H1 (cell line): ENCODE results near the gene OR4C6. TPM values are rescaled to one million over a fixed set of nuclear protein-coding genes. Genes with fewer than 3 reads are reported as not detected.

Experiments used
- CTCF ChIA-PET: fragments of 300-600 bp; sonication (Branson Sonifier 250); formaldehyde crosslinking; loops from one replicate; lab custom pipeline; 2021; ENCODE audit not compliant: partially characterized antibody; lab: Charles Lee
- POLR2A ChIA-PET: fragments of 300-600 bp; sonication (Branson Sonifier 250); formaldehyde crosslinking; loops from one replicate; lab custom pipeline; 2021; ENCODE audit warnings: inconsistent platforms; ENCODE audit not compliant: partially characterized antibody; lab: Charles Lee
- DNase-seq, 2 experiments: peaks; one replicate each; pipeline versions ENCODE4 v3.0.0 to v3.0.0-alpha.2; 2010 to 2022; ENCODE audit warnings: low spot score in 2 of 2, low read depth in 1 of 2, mixed read lengths in 1 of 2
- FAIRE-seq: peaks from 2 replicates; lab custom pipeline; 2011; peaks lifted over from hg19 to GRCh38; lab: Jason Lieb, UNC
- H2AFZ ChIP-seq: 2 replicates; pipeline ENCODE4 v1.8.1; 2012; ENCODE audit warnings: low read length, inconsistent platforms
- H2AK5ac ChIP-seq: 2 replicates; pipeline ENCODE4 v1.6.1; 2013; ENCODE audit warnings: low read depth, low read length
- H2BK120ac ChIP-seq: replicated peaks from 2 replicates; pipeline ENCODE3; 2013; ENCODE audit warnings: low read depth, low read length, inconsistent platforms
- H2BK12ac ChIP-seq: 2 replicates; pipeline ENCODE4 v1.6.1; 2013; ENCODE audit warnings: low read depth, low read length
- H2BK15ac ChIP-seq: 2 replicates; pipeline ENCODE4 v1.6.1; 2013; ENCODE audit warnings: low read length
- H2BK20ac ChIP-seq: 2 replicates; pipeline ENCODE4 v1.6.1; 2013; ENCODE audit warnings: low read length
- H2BK5ac ChIP-seq: 2 replicates; pipeline ENCODE4 v1.6.1; 2013; ENCODE audit warnings: low read depth, low read length
- H3K14ac ChIP-seq: 2 replicates; pipeline ENCODE4 v1.6.1; 2013; ENCODE audit warnings: inconsistent platforms; ENCODE audit not compliant: insufficient read length
- H3K18ac ChIP-seq: 2 replicates; pipeline ENCODE4 v1.6.1; 2013; ENCODE audit warnings: low read length; ENCODE audit errors: extremely low read depth
- H3K23ac ChIP-seq: 2 replicates; pipeline ENCODE4 v1.6.1; 2013; ENCODE audit warnings: inconsistent platforms; ENCODE audit not compliant: insufficient read length
- H3K23me2 ChIP-seq: 2 replicates; pipeline ENCODE4 v1.6.1; 2013; ENCODE audit warnings: low read depth, low read length
- H3K27ac ChIP-seq: 2 replicates; pipeline ENCODE4 v1.6.1; 2011; ENCODE audit warnings: low read depth, low read length, inconsistent platforms
- H3K27me3 ChIP-seq, 4 experiments: replicated peaks in 1 of 4; 1 replicate in 1 of 4; 2 replicates in 3 of 4; pipeline versions ENCODE4 v1.6.1 to v1.8.1; 2011 to 2013; ENCODE audit warnings: low read length in 3 of 4, mild to moderate bottlenecking in 3 of 4, inconsistent platforms in 2 of 4, mixed read lengths in 2 of 4, moderate library complexity in 1 of 4; ENCODE audit not compliant: control insufficient read depth in 3 of 4, insufficient read depth in 3 of 4; ENCODE audit errors: extremely low read depth in 1 of 4
- H3K36me3 ChIP-seq, 4 experiments: 2 replicates each; pipeline versions ENCODE4 v1.6.1 to v1.8.1; 2011 to 2013; ENCODE audit warnings: mild to moderate bottlenecking in 4 of 4, low read length in 3 of 4, moderate library complexity in 2 of 4, control low read depth in 1 of 4, inconsistent platforms in 1 of 4; ENCODE audit not compliant: insufficient read depth in 4 of 4, control insufficient read depth in 2 of 4
- H3K4ac ChIP-seq: replicated peaks from 2 replicates; pipeline ENCODE3; 2013; ENCODE audit warnings: low read length, low read depth, mixed read lengths, inconsistent platforms; ENCODE audit not compliant: insufficient read length
- H3K4me1 ChIP-seq, 4 experiments: replicated peaks in 1 of 4; 1 replicate in 1 of 4; 2 replicates in 3 of 4; pipeline versions ENCODE4 v1.6.1 to v1.8.1; 2011 to 2013; ENCODE audit warnings: low read length in 3 of 4, inconsistent platforms in 2 of 4, mixed read lengths in 1 of 4; ENCODE audit not compliant: insufficient read depth in 4 of 4, control insufficient read depth in 3 of 4
- H3K4me2 ChIP-seq, 2 experiments: 2 replicates each; pipeline versions ENCODE4 v1.6.1 to v1.8.1; 2011 to 2013; ENCODE audit warnings: low read depth in 2 of 2, low read length in 2 of 2, control low read depth in 1 of 2, inconsistent platforms in 1 of 2, mild to moderate bottlenecking in 1 of 2; ENCODE audit not compliant: insufficient read depth in 1 of 2
- H3K4me3 ChIP-seq, 4 experiments: fragments of 200-600, 300-600 bp in 1 of 4; sonication (generic), shearing (Covaris generic), sonication (Bioruptor Twin) in 1 of 4; 2 replicates each; pipeline versions ENCODE4 v1.5.1 to v1.8.1; 2011 to 2016; ENCODE audit warnings: low read length in 4 of 4, low read depth in 3 of 4, control low read depth in 2 of 4, inconsistent platforms in 2 of 4, mild to moderate bottlenecking in 2 of 4, mixed read lengths in 1 of 4, moderate library complexity in 1 of 4; ENCODE audit not compliant: insufficient read depth in 2 of 4; ENCODE audit errors: extremely low read depth in 1 of 4
- H3K56ac ChIP-seq: replicated peaks from 2 replicates; pipeline ENCODE3; 2013; ENCODE audit warnings: low read depth, mild to moderate bottlenecking, mixed read lengths, low read length, inconsistent platforms; ENCODE audit not compliant: insufficient read length
- H3K79me1 ChIP-seq: 2 replicates; pipeline ENCODE4 v1.6.1; 2013; ENCODE audit warnings: low read depth, low read length, control low read depth
- H3K79me2 ChIP-seq, 2 experiments: 2 replicates each; pipeline versions ENCODE4 v1.6.1 to v1.8.1; 2012 to 2013; ENCODE audit warnings: low read length in 2 of 2, mild to moderate bottlenecking in 2 of 2, inconsistent platforms in 1 of 2; ENCODE audit not compliant: insufficient read depth in 2 of 2, control insufficient read depth in 1 of 2
- H3K9ac ChIP-seq, 4 experiments: replicated peaks in 1 of 4; 1 replicate in 1 of 4; 2 replicates in 3 of 4; pipeline versions ENCODE4 v1.6.1 to v1.8.1; 2011 to 2013; ENCODE audit warnings: low read depth in 3 of 4, low read length in 3 of 4, control low read depth in 2 of 4, mild to moderate bottlenecking in 2 of 4, moderate library complexity in 2 of 4, inconsistent platforms in 1 of 4; ENCODE audit errors: extremely low read depth in 1 of 4
- H3K9me3 ChIP-seq, 2 experiments: 2 replicates each; pipeline versions ENCODE4 v1.6.1 to v1.8.1; 2012 to 2013; ENCODE audit warnings: mild to moderate bottlenecking in 2 of 2, moderate library complexity in 2 of 2, control low read depth in 1 of 2, inconsistent platforms in 1 of 2, low read depth in 1 of 2, low read length in 1 of 2, mixed read lengths in 1 of 2; ENCODE audit not compliant: insufficient read depth in 2 of 2
- H4K20me1 ChIP-seq, 2 experiments: replicated peaks in 1 of 2; 2 replicates each; pipeline versions ENCODE3 to v1.8.1; 2011 to 2013; ENCODE audit warnings: inconsistent platforms in 2 of 2, low read length in 2 of 2, mild to moderate bottlenecking in 1 of 2; ENCODE audit not compliant: insufficient read depth in 2 of 2, control insufficient read depth in 1 of 2
- H4K5ac ChIP-seq: 2 replicates; pipeline ENCODE4 v1.6.1; 2013; ENCODE audit warnings: low read length, low read depth, mixed read lengths, inconsistent platforms; ENCODE audit not compliant: insufficient read length
- H4K8ac ChIP-seq: 2 replicates; pipeline ENCODE4 v1.8.0; 2013; ENCODE audit warnings: mild to moderate bottlenecking, moderate library complexity, low read length, inconsistent platforms; ENCODE audit not compliant: insufficient read depth; ENCODE audit errors: extremely low read depth
- H4K91ac ChIP-seq: replicated peaks from 2 replicates; pipeline ENCODE3; 2013; ENCODE audit warnings: low read length, mixed read lengths, inconsistent platforms; ENCODE audit not compliant: insufficient read length
- ASH2L ChIP-seq: fragments of 200-600, 300-600 bp; sonication (generic); IDR thresholded peaks from one replicate; pipeline ENCODE4 v1.7.1; 2017; ENCODE audit warnings: low read length
- CREB1 ChIP-seq: IDR thresholded peaks from 2 replicates; pipeline ENCODE4 v1.6.1; 2012; ENCODE audit warnings: inconsistent platforms
- E2F6 ChIP-seq: IDR thresholded peaks from 2 replicates; pipeline ENCODE4 v1.6.1; 2012; ENCODE audit warnings: inconsistent platforms
- EP300 ChIP-seq, 2 experiments: IDR thresholded peaks; 1 replicate in 1 of 2; 2 replicates in 1 of 2; pipeline ENCODE4 v1.6.1; 2011 to 2012; ENCODE audit warnings: low read depth in 2 of 2, low read length in 2 of 2, mild to moderate bottlenecking in 2 of 2, borderline replicate concordance in 1 of 2, inconsistent platforms in 1 of 2, moderate library complexity in 1 of 2
- KDM1A ChIP-seq: fragments of 200-600, 300-600 bp; sonication (generic); IDR thresholded peaks from 2 replicates; pipeline ENCODE4 v1.7.1; 2016; ENCODE audit warnings: mild to moderate bottlenecking, low read length, borderline replicate concordance
- MAX ChIP-seq: IDR thresholded peaks from 2 replicates; pipeline ENCODE4 v1.6.1; 2012; ENCODE audit warnings: inconsistent platforms
- NRF1 ChIP-seq: IDR thresholded peaks from 2 replicates; pipeline ENCODE4 v1.6.1; 2011; ENCODE audit warnings: mild to moderate bottlenecking, low read depth, low read length, improper control_type of control experiment
- PHF8 ChIP-seq: fragments of 200-600 bp; sonication (generic); conservative IDR thresholded peaks from 2 replicates; pipeline ENCODE4 v1.7.1; 2012; ENCODE audit warnings: low read depth, mild to moderate bottlenecking, inconsistent platforms, low read length, moderate library complexity
- POLR2AphosphoS5 ChIP-seq: IDR thresholded peaks from 2 replicates; pipeline ENCODE4 v1.6.1; 2011; ENCODE audit warnings: low read depth, low read length
- RFX5 ChIP-seq: IDR thresholded peaks from 2 replicates; pipeline ENCODE4 v1.6.1; 2011; ENCODE audit warnings: low read depth, low read length, improper control_type of control experiment, borderline replicate concordance
- SAP30 ChIP-seq: fragments of 300-600 bp; sonication (generic); IDR thresholded peaks from 2 replicates; pipeline ENCODE4 v1.7.1; 2012; ENCODE audit warnings: low read length, moderate library complexity, mild to moderate bottlenecking, inconsistent platforms; ENCODE audit not compliant: insufficient read depth, insufficient replicate concordance
- TBP ChIP-seq: IDR thresholded peaks from 2 replicates; pipeline ENCODE4 v1.6.1; 2011; ENCODE audit warnings: low read depth, low read length, improper control_type of control experiment
- USF2 ChIP-seq: IDR thresholded peaks from 2 replicates; pipeline ENCODE4 v1.6.1; 2011; ENCODE audit warnings: low read length, improper control_type of control experiment
- ZNF274 ChIP-seq: IDR thresholded peaks from 2 replicates; pipeline ENCODE4 v1.7.0; 2012; ENCODE audit warnings: low read length, borderline replicate concordance; ENCODE audit errors: extremely low read depth
- polyA plus RNA-seq, 7 experiments: library from polyadenylated mRNA; depleted of rRNA in 3 of 7; stranded (reverse) in 5 of 7; unstranded in 2 of 7; fragments of >200 nt in 5 of 7; fragments of 200-250 nt in 2 of 7; gene quantifications; 1 replicate in 5 of 7; 2 replicates in 1 of 7; 4 replicates in 1 of 7; pipeline versions ENCODE4 v1.2.1 to v1.2.3, GENCODE V29; 2011 to 2013; ENCODE audit warnings: missing spikeins in 2 of 7, mixed read lengths in 2 of 7
- total RNA-seq: library from RNA; stranded (reverse); fragmentation: NEBNext Ultra II Directional; extraction: Animal tissue kit (Norgen Biotek cat#: 25700); gene quantifications from 2 replicates; pipeline ENCODE4 v1.2.1, GENCODE V29; 2021

Gene OR4C6
- total and polyA plus RNA-seq, 2 of the 8 experiments (the other 6 are each of a cell fraction or from before 2014, with no cell fraction given): not detected

GRCh38 chr11:55655096-55655495 is 6.9 kb upstream of the OR4C6 start:
- Histone ChIP-seq H3K79me2 (no peaks in the 10 kb centered on the region), H3K9ac (no peak overlapping the region), H3K4me2 (no peak overlapping the region), H4K8ac (no peak overlapping the region), H2BK120ac (no peak overlapping the region), H2AFZ (no peak overlapping the region), H4K5ac (no peak overlapping the region), H2BK12ac (no peak overlapping the region), H3K56ac (no peak overlapping the region), H2BK20ac (no peak overlapping the region), H2BK15ac (no peak overlapping the region), H3K23ac (no peak overlapping the region), H3K79me1 (no peaks in the 10 kb centered on the region), H4K20me1 (no peaks in the 10 kb centered on the region), H4K91ac (no peak overlapping the region), H3K23me2 (no peaks in the 10 kb centered on the region), H3K18ac (no peak overlapping the region), H3K27me3 (no peaks in the 10 kb centered on the region), H3K9me3 (peaks cover 22 to 41% of the 10 kb centered on the region in 2 experiments), H3K27ac (no peak overlapping the region), H3K4me1 (no peaks in the 10 kb centered on the region), H3K14ac (no peak overlapping the region), H3K4ac (no peak overlapping the region), H2BK5ac (no peak overlapping the region), H2AK5ac (no peak overlapping the region), H3K36me3 (no peaks in the 10 kb centered on the region), H3K4me3 (no peak overlapping the region)
- DNase-seq (no peak), FAIRE-seq (no peak)
- ChIA-PET POLR2A (no interaction called here), CTCF (no interaction called here)
- TF ChIP-seq USF2: no peak
- TF ChIP-seq TBP: no peak
- no peak for TF ChIP-seq PHF8
- TF ChIP-seq ASH2L: no peak
- no peak for TF ChIP-seq POLR2AphosphoS5
- TF ChIP-seq ZNF274: no peak
- no peak for TF ChIP-seq KDM1A
- TF ChIP-seq SAP30: no peak
- TF ChIP-seq E2F6: no peak
- TF ChIP-seq RFX5: no peak
- TF ChIP-seq EP300 (IDR thresholded peaks at IDR 0.05; ENCODE audit: borderline replicate concordance in 1 of 2, low read depth in 2 of 2, low read length in 2 of 2): no peak
- TF ChIP-seq NRF1: no peak
- no peak for TF ChIP-seq MAX
- TF ChIP-seq CREB1: no peak
